Fibroblast of mammary gland (primary cell): ENCODE results near the gene IL1RAPL2.
"Not testable (repeated sequence)": the region's sequence is repeated elsewhere in the genome, so short reads cannot be mapped to it uniquely, and the experiment has no call there.

Experiments used
- DNase-seq: peaks from one replicate; pipeline ENCODE4 v3.0.0-alpha.2; 2010; ENCODE audit warnings: low read depth
- H3K4me3 ChIP-seq: 2 replicates; pipeline ENCODE4 v1.5.1; 2011; ENCODE audit warnings: low read depth, mild to moderate bottlenecking, low read length, moderate library complexity; ENCODE audit not compliant: control insufficient read depth
- CTCF ChIP-seq: conservative IDR thresholded peaks from 2 replicates; pipeline ENCODE4 v1.5.1; 2011; ENCODE audit warnings: low read depth, low read length, inconsistent platforms; ENCODE audit not compliant: control insufficient read depth, insufficient read depth

Gene IL1RAPL2

GRCh38 chrX:105781804-105782203, 1215.8 kb downstream of the IL1RAPL2 start:
- no peak for DNase-seq
- no peak for TF ChIP-seq CTCF
- no peak overlapping the region for H3K4me3 ChIP-seq

GRCh38 chrX:105796877-105797276, 1230.9 kb downstream of the IL1RAPL2 start:
- H3K4me3 ChIP-seq, DNase-seq: not testable (repeated sequence)

- H3K4me3 ChIP-seq = no peak overlapping the region
- DNase-seq = no peak
- TF ChIP-seq CTCF = no peak
These were observed 1237.9 kb downstream of the IL1RAPL2 start for GRCh38 chrX:105803891-105804290.

- H3K4me3 ChIP-seq, DNase-seq: not testable (repeated sequence)
These were observed 1239.7 kb downstream of the IL1RAPL2 start for GRCh38 chrX:105805655-105806054.

GRCh38 chrX:105816517-105816916, 1250.5 kb downstream of the IL1RAPL2 start:
- DNase-seq = no peak
- H3K4me3 ChIP-seq = no peak overlapping the region
- TF ChIP-seq CTCF = no peak
